ENCODE measurements around the gene PSMC3.
A peak's percentile ranks its signal among the peaks of the same experiment; 100 is the strongest.

The PSMC3 gene

GRCh38 chr11:47394050-47394321, 32.3 kb downstream of the PSMC3 start:
- H2BK15ac ChIP-seq (ENCODE audit: low read length): peak overlapping the region; percentile 59
- H3K9ac ChIP-seq (ENCODE audit: low read depth, low read length, poor library complexity): no peak overlapping the region
- H2BK5ac ChIP-seq (ENCODE audit: low read length): no peak overlapping the region
- H3K4me3 ChIP-seq (ENCODE audit: low read length in 2 of 2): no peak overlapping the region
- no peaks in the 10 kb centered on the region for H3K27me3 ChIP-seq (ENCODE audit: control insufficient read depth in 3 of 3, insufficient read depth in 3 of 3, low read depth in 1 of 3, low read length in 3 of 3)
- no peak overlapping the region for H2BK120ac ChIP-seq (ENCODE audit: low read depth, low read length)
- H2BK12ac ChIP-seq (ENCODE audit: low read length): no peak overlapping the region
- no peak overlapping the region for H3K4me2 ChIP-seq (ENCODE audit: insufficient read depth, low read length, poor library complexity, severe bottlenecking)
- no peak overlapping the region for H4K8ac ChIP-seq (ENCODE audit: low read depth, low read length)
- H3K18ac ChIP-seq (ENCODE audit: low read length): no peak overlapping the region
- no peak overlapping the region for H3K27ac ChIP-seq (replicated peaks; ENCODE audit: low read length)
- no peak overlapping the region for H3K14ac ChIP-seq (ENCODE audit: low read length)
- H3K9me3 ChIP-seq (replicated peaks in 1 of 2; ENCODE audit: control insufficient read depth in 2 of 2, insufficient read depth in 1 of 2, low read depth in 1 of 2, low read length in 2 of 2): no peaks in the 10 kb centered on the region
- H3K4ac ChIP-seq (ENCODE audit: low read length): no peak overlapping the region
- DNase-seq (ENCODE audit: low spot score): no peak
- no peak overlapping the region for H4K91ac ChIP-seq (ENCODE audit: low read depth, low read length, poor library complexity)
- peak overlapping the region; percentile 80 for H2AFZ ChIP-seq (ENCODE audit: low read length)
- no peaks in the 10 kb centered on the region for H3K36me3 ChIP-seq (replicated peaks in 1 of 2; ENCODE audit: control insufficient read depth in 2 of 2, insufficient read depth in 2 of 2, low read length in 2 of 2)
- peak overlapping the region; percentile 69 for H2AK5ac ChIP-seq (ENCODE audit: low read depth, low read length)
- H3K79me1 ChIP-seq (ENCODE audit: low read depth, low read length): peaks cover 1% of the 10 kb centered on the region
- H3K23ac ChIP-seq (ENCODE audit: low read depth, low read length, poor library complexity): no peak overlapping the region
- WGBS, 2 donors (ENCODE audit: extremely low coverage in 2 of 2, insufficient read length in 2 of 2, insufficient replicate concordance in 1 of 2): no CpG with 5 or more reads among the region's 9 CpGs
- H3K4me1 ChIP-seq (ENCODE audit: control insufficient read depth in 2 of 2, insufficient read depth in 1 of 2, low read depth in 1 of 2, low read length in 2 of 2): peaks cover 0 to under 1% of the 10 kb centered on the region in 2 donors

- Histone ChIP-seq H3K18ac (ENCODE audit: low read length) (peak overlapping the region; percentile 54), H3K27me3 (ENCODE audit: control insufficient read depth in 3 of 3, insufficient read depth in 3 of 3, low read depth in 1 of 3, low read length in 3 of 3) (peaks cover 0 to 5% (median 0%) of the 10 kb centered on the region in 3 experiments), H3K27ac (replicated peaks; ENCODE audit: low read length) (no peak overlapping the region), H3K4me3 (ENCODE audit: low read length in 2 of 2) (no peak overlapping the region), H3K14ac (ENCODE audit: low read length) (no peak overlapping the region), H3K4ac (ENCODE audit: low read length) (peak overlapping the region; percentile 32), H3K9me3 (replicated peaks in 1 of 2; ENCODE audit: control insufficient read depth in 2 of 2, insufficient read depth in 1 of 2, low read depth in 1 of 2, low read length in 2 of 2) (no peaks in the 10 kb centered on the region), H2AFZ (ENCODE audit: low read length) (peak overlapping the region; percentile 80), H3K4me2 (ENCODE audit: insufficient read depth, low read length, poor library complexity, severe bottlenecking) (no peak overlapping the region), H4K91ac (ENCODE audit: low read depth, low read length, poor library complexity) (peak overlapping the region; percentile 64), H2AK5ac (ENCODE audit: low read depth, low read length) (peak overlapping the region; percentile 69), H3K23ac (ENCODE audit: low read depth, low read length, poor library complexity) (peak overlapping the region; percentile 78), H4K8ac (ENCODE audit: low read depth, low read length) (peak overlapping the region; percentile 90), H3K9ac (ENCODE audit: low read depth, low read length, poor library complexity) (no peak overlapping the region), H2BK120ac (ENCODE audit: low read depth, low read length) (no peak overlapping the region), H2BK12ac (ENCODE audit: low read length) (peak overlapping the region; percentile 82), H2BK15ac (ENCODE audit: low read length) (peak overlapping the region; percentile 59), H3K4me1 (ENCODE audit: control insufficient read depth in 2 of 2, insufficient read depth in 1 of 2, low read depth in 1 of 2, low read length in 2 of 2) (peaks cover 0 to 4% of the 10 kb centered on the region in 2 donors), H3K79me1 (ENCODE audit: low read depth, low read length) (peaks cover 1% of the 10 kb centered on the region), H2BK5ac (ENCODE audit: low read length) (peak overlapping the region; percentile 39), H3K36me3 (replicated peaks in 1 of 2; ENCODE audit: control insufficient read depth in 2 of 2, insufficient read depth in 2 of 2, low read length in 2 of 2) (no peaks in the 10 kb centered on the region)
- no CpG with 5 or more reads among the region's 20 CpGs for WGBS, 2 donors (ENCODE audit: extremely low coverage in 2 of 2, insufficient read length in 2 of 2, insufficient replicate concordance in 1 of 2)
- DNase-seq (ENCODE audit: low spot score): no peak
Measured at GRCh38 chr11:47393163-47394049, 32.8 kb downstream of the PSMC3 start.

GRCh38 chr11:47392546-47393162, 33.6 kb downstream of the PSMC3 start:
- no peak for DNase-seq (ENCODE audit: low spot score)
- Histone ChIP-seq H3K36me3 (replicated peaks in 1 of 2; ENCODE audit: control insufficient read depth in 2 of 2, insufficient read depth in 2 of 2, low read length in 2 of 2) (no peaks in the 10 kb centered on the region), H4K91ac (ENCODE audit: low read depth, low read length, poor library complexity) (no peak overlapping the region), H2AFZ (ENCODE audit: low read length) (peak overlapping the region; percentile 80), H3K23ac (ENCODE audit: low read depth, low read length, poor library complexity) (no peak overlapping the region), H2BK15ac (ENCODE audit: low read length) (no peak overlapping the region), H4K8ac (ENCODE audit: low read depth, low read length) (no peak overlapping the region), H2BK12ac (ENCODE audit: low read length) (no peak overlapping the region), H3K79me1 (ENCODE audit: low read depth, low read length) (peaks cover 1% of the 10 kb centered on the region), H2BK5ac (ENCODE audit: low read length) (no peak overlapping the region), H3K9me3 (replicated peaks in 1 of 2; ENCODE audit: control insufficient read depth in 2 of 2, insufficient read depth in 1 of 2, low read depth in 1 of 2, low read length in 2 of 2) (no peaks in the 10 kb centered on the region), H2AK5ac (ENCODE audit: low read depth, low read length) (no peak overlapping the region), H3K18ac (ENCODE audit: low read length) (no peak overlapping the region), H3K14ac (ENCODE audit: low read length) (no peak overlapping the region), H3K27me3 (ENCODE audit: control insufficient read depth in 3 of 3, insufficient read depth in 3 of 3, low read depth in 1 of 3, low read length in 3 of 3) (peaks cover 0 to 5% (median 0%) of the 10 kb centered on the region in 3 experiments), H3K4me3 (ENCODE audit: low read length in 2 of 2) (no peak overlapping the region), H3K4ac (ENCODE audit: low read length) (no peak overlapping the region), H3K27ac (replicated peaks; ENCODE audit: low read length) (no peak overlapping the region), H3K4me2 (ENCODE audit: insufficient read depth, low read length, poor library complexity, severe bottlenecking) (no peak overlapping the region), H2BK120ac (ENCODE audit: low read depth, low read length) (no peak overlapping the region), H3K4me1 (ENCODE audit: control insufficient read depth in 2 of 2, insufficient read depth in 1 of 2, low read depth in 1 of 2, low read length in 2 of 2) (peaks cover 0 to 6% of the 10 kb centered on the region in 2 donors), H3K9ac (ENCODE audit: low read depth, low read length, poor library complexity) (no peak overlapping the region)
- WGBS, 2 donors (ENCODE audit: extremely low coverage in 2 of 2, insufficient read length in 2 of 2, insufficient replicate concordance in 1 of 2): no CpG with 5 or more reads among the region's 14 CpGs

GRCh38 chr11:47391711-47392432, 34.4 kb downstream of the PSMC3 start:
- Histone ChIP-seq H2BK12ac (ENCODE audit: low read length) (no peak overlapping the region), H3K27ac (replicated peaks; ENCODE audit: low read length) (no peak overlapping the region), H3K4me2 (ENCODE audit: insufficient read depth, low read length, poor library complexity, severe bottlenecking) (no peak overlapping the region), H3K79me1 (ENCODE audit: low read depth, low read length) (peaks cover 1% of the 10 kb centered on the region), H3K4me3 (ENCODE audit: low read length in 2 of 2) (no peak overlapping the region), H2BK15ac (ENCODE audit: low read length) (no peak overlapping the region), H3K9ac (ENCODE audit: low read depth, low read length, poor library complexity) (no peak overlapping the region), H3K9me3 (replicated peaks in 1 of 2; ENCODE audit: control insufficient read depth in 2 of 2, insufficient read depth in 1 of 2, low read depth in 1 of 2, low read length in 2 of 2) (no peaks in the 10 kb centered on the region), H3K14ac (ENCODE audit: low read length) (no peak overlapping the region), H3K23ac (ENCODE audit: low read depth, low read length, poor library complexity) (peak overlapping the region; percentile 6), H3K4me1 (ENCODE audit: control insufficient read depth in 2 of 2, insufficient read depth in 1 of 2, low read depth in 1 of 2, low read length in 2 of 2) (peaks cover 0 to 6% of the 10 kb centered on the region in 2 donors), H2BK120ac (ENCODE audit: low read depth, low read length) (peak overlapping the region; percentile 68), H2BK5ac (ENCODE audit: low read length) (no peak overlapping the region), H2AK5ac (ENCODE audit: low read depth, low read length) (peak overlapping the region; percentile 8), H3K36me3 (replicated peaks in 1 of 2; ENCODE audit: control insufficient read depth in 2 of 2, insufficient read depth in 2 of 2, low read length in 2 of 2) (no peaks in the 10 kb centered on the region), H3K4ac (ENCODE audit: low read length) (no peak overlapping the region), H4K91ac (ENCODE audit: low read depth, low read length, poor library complexity) (no peak overlapping the region), H2AFZ (ENCODE audit: low read length) (peak overlapping the region; percentile 41), H3K27me3 (ENCODE audit: control insufficient read depth in 3 of 3, insufficient read depth in 3 of 3, low read depth in 1 of 3, low read length in 3 of 3) (peaks cover 0 to 5% (median 0%) of the 10 kb centered on the region in 3 experiments), H3K18ac (ENCODE audit: low read length) (no peak overlapping the region), H4K8ac (ENCODE audit: low read depth, low read length) (no peak overlapping the region)
- WGBS, 2 donors (ENCODE audit: extremely low coverage in 2 of 2, insufficient read length in 2 of 2, insufficient replicate concordance in 1 of 2): no CpG with 5 or more reads among the region's 16 CpGs
- DNase-seq (ENCODE audit: low spot score): no peak
